Measurements from ENCODE around the gene ANK2. TPM values are rescaled to one million over a fixed set of nuclear protein-coding genes. Genes with fewer than 3 reads are reported as not detected.

ANK2 gene
- total RNA-seq, 3 donors from 2014 or later = 0.27 to 0.63 (median 0.34) TPM

- Mint-ChIP-seq H3K4me1 (ENCODE audit: low read depth) (no peaks in the 10 kb centered on the region), H3K9me3 (no peaks in the 10 kb centered on the region), H3K27me3 (ENCODE audit: low read depth) (no peaks in the 10 kb centered on the region), H3K4me3 (no peak overlapping the region), H3K36me3 (ENCODE audit: insufficient read depth) (no peaks in the 10 kb centered on the region)
- ATAC-seq (no peak), DNase-seq (no peak)
Measured at GRCh38 chr4:113131621-113132020, 82.2 kb downstream of the ANK2 start.

GRCh38 chr4:113141901-113142346 is 92.5 kb downstream of the ANK2 start:
- H3K36me3 Mint-ChIP-seq (ENCODE audit: insufficient read depth) = no peaks in the 10 kb centered on the region
- peaks cover 1% of the 10 kb centered on the region for H3K4me1 Mint-ChIP-seq (ENCODE audit: low read depth)
- DNase-seq (no peak), ATAC-seq (no peak)
- no peaks in the 10 kb centered on the region for H3K9me3 Mint-ChIP-seq
- peaks cover 1% of the 10 kb centered on the region for H3K27me3 Mint-ChIP-seq (ENCODE audit: low read depth)
- no peak overlapping the region for H3K4me3 Mint-ChIP-seq

- Mint-ChIP-seq H3K4me1 (ENCODE audit: low read depth) (peaks cover 3% of the 10 kb centered on the region), H3K27me3 (ENCODE audit: low read depth) (peaks cover 1% of the 10 kb centered on the region), H3K4me3 (no peak overlapping the region), H3K9me3 (no peaks in the 10 kb centered on the region), H3K36me3 (ENCODE audit: insufficient read depth) (no peaks in the 10 kb centered on the region)
- ATAC-seq = no peak
- no peak for DNase-seq
Measured at GRCh38 chr4:113142351-113142750, 92.9 kb downstream of the ANK2 start.

GRCh38 chr4:113144091-113144490 is 94.6 kb downstream of the ANK2 start:
- Mint-ChIP-seq H3K36me3 (ENCODE audit: insufficient read depth) (no peaks in the 10 kb centered on the region), H3K9me3 (no peaks in the 10 kb centered on the region), H3K27me3 (ENCODE audit: low read depth) (peaks cover 1% of the 10 kb centered on the region), H3K4me1 (ENCODE audit: low read depth) (peaks cover 3% of the 10 kb centered on the region), H3K4me3 (no peak overlapping the region)
- ATAC-seq (no peak), DNase-seq (no peak)

GRCh38 chr4:113145147-113145518 is 95.7 kb downstream of the ANK2 start:
- H3K27me3 Mint-ChIP-seq (ENCODE audit: low read depth) = no peaks in the 10 kb centered on the region
- H3K4me1 Mint-ChIP-seq (ENCODE audit: low read depth) = peaks cover 3% of the 10 kb centered on the region
- DNase-seq (no peak), ATAC-seq (no peak)
- no peak overlapping the region for H3K4me3 Mint-ChIP-seq
- H3K9me3 Mint-ChIP-seq = no peaks in the 10 kb centered on the region
- H3K36me3 Mint-ChIP-seq (ENCODE audit: insufficient read depth) = no peaks in the 10 kb centered on the region

- DNase-seq (no peak), ATAC-seq (no peak)
- Mint-ChIP-seq H3K9me3 (no peaks in the 10 kb centered on the region), H3K27me3 (ENCODE audit: low read depth) (no peaks in the 10 kb centered on the region), H3K36me3 (ENCODE audit: insufficient read depth) (no peaks in the 10 kb centered on the region), H3K4me1 (ENCODE audit: low read depth) (peaks cover 3% of the 10 kb centered on the region), H3K4me3 (no peak overlapping the region)
Measured at GRCh38 chr4:113145519-113146291, 96.3 kb downstream of the ANK2 start.

GRCh38 chr4:113146876-113147358 is 97.5 kb downstream of the ANK2 start:
- Mint-ChIP-seq H3K4me3 (peak overlapping the region; percentile 70), H3K36me3 (ENCODE audit: insufficient read depth) (no peaks in the 10 kb centered on the region), H3K4me1 (ENCODE audit: low read depth) (peaks cover 3% of the 10 kb centered on the region), H3K9me3 (no peaks in the 10 kb centered on the region), H3K27me3 (ENCODE audit: low read depth) (no peaks in the 10 kb centered on the region)
- DNase-seq = no peak
- ATAC-seq = peak; percentile 60 to 75

GRCh38 chr4:113147498-113148111 is 98.2 kb downstream of the ANK2 start:
- Mint-ChIP-seq H3K4me3 (no peak overlapping the region), H3K9me3 (no peaks in the 10 kb centered on the region), H3K4me1 (ENCODE audit: low read depth) (peaks cover 3% of the 10 kb centered on the region), H3K27me3 (ENCODE audit: low read depth) (no peaks in the 10 kb centered on the region), H3K36me3 (ENCODE audit: insufficient read depth) (no peaks in the 10 kb centered on the region)
- ATAC-seq (no peak), DNase-seq (no peak)

- H3K9me3 Mint-ChIP-seq = no peaks in the 10 kb centered on the region
- H3K27me3 Mint-ChIP-seq (ENCODE audit: low read depth) = no peaks in the 10 kb centered on the region
- no peak for DNase-seq
- H3K4me1 Mint-ChIP-seq (ENCODE audit: low read depth) = peaks cover 3% of the 10 kb centered on the region
- H3K4me3 Mint-ChIP-seq = no peak overlapping the region
- ATAC-seq = no peak
- H3K36me3 Mint-ChIP-seq (ENCODE audit: insufficient read depth) = no peaks in the 10 kb centered on the region
Measured at GRCh38 chr4:113148925-113149324, 99.5 kb downstream of the ANK2 start.

GRCh38 chr4:113153529-113154101 is 104.2 kb downstream of the ANK2 start:
- no peaks in the 10 kb centered on the region for H3K27me3 Mint-ChIP-seq (ENCODE audit: low read depth)
- H3K4me3 Mint-ChIP-seq = no peak overlapping the region
- no peaks in the 10 kb centered on the region for H3K36me3 Mint-ChIP-seq (ENCODE audit: insufficient read depth)
- ATAC-seq = no peak
- DNase-seq = no peak
- H3K9me3 Mint-ChIP-seq = no peaks in the 10 kb centered on the region
- H3K4me1 Mint-ChIP-seq (ENCODE audit: low read depth) = no peaks in the 10 kb centered on the region

GRCh38 chr4:113154281-113154680 is 104.8 kb downstream of the ANK2 start:
- Mint-ChIP-seq H3K27me3 (ENCODE audit: low read depth) (no peaks in the 10 kb centered on the region), H3K36me3 (ENCODE audit: insufficient read depth) (no peaks in the 10 kb centered on the region), H3K4me3 (no peak overlapping the region), H3K9me3 (no peaks in the 10 kb centered on the region), H3K4me1 (ENCODE audit: low read depth) (no peaks in the 10 kb centered on the region)
- DNase-seq (no peak), ATAC-seq (no peak)

GRCh38 chr4:113157086-113157857 is 107.8 kb downstream of the ANK2 start:
- Mint-ChIP-seq H3K4me1 (ENCODE audit: low read depth) (no peaks in the 10 kb centered on the region), H3K27me3 (ENCODE audit: low read depth) (no peaks in the 10 kb centered on the region), H3K36me3 (ENCODE audit: insufficient read depth) (no peaks in the 10 kb centered on the region), H3K4me3 (no peak overlapping the region), H3K9me3 (no peaks in the 10 kb centered on the region)
- ATAC-seq (no peak), DNase-seq (no peak)

- ATAC-seq (no peak), DNase-seq (no peak)
- Mint-ChIP-seq H3K9me3 (no peaks in the 10 kb centered on the region), H3K27me3 (ENCODE audit: low read depth) (no peaks in the 10 kb centered on the region), H3K4me3 (no peak overlapping the region), H3K36me3 (ENCODE audit: insufficient read depth) (no peaks in the 10 kb centered on the region), H3K4me1 (ENCODE audit: low read depth) (no peaks in the 10 kb centered on the region)
Measured at GRCh38 chr4:113159942-113160545, 110.6 kb downstream of the ANK2 start.

- Mint-ChIP-seq H3K4me1 (ENCODE audit: low read depth) (no peaks in the 10 kb centered on the region), H3K27me3 (ENCODE audit: low read depth) (no peaks in the 10 kb centered on the region), H3K36me3 (ENCODE audit: insufficient read depth) (no peaks in the 10 kb centered on the region), H3K9me3 (no peaks in the 10 kb centered on the region), H3K4me3 (no peak overlapping the region)
- DNase-seq (no peak), ATAC-seq (no peak)
Measured at GRCh38 chr4:113160548-113160947, 111.1 kb downstream of the ANK2 start.
